Adrenal gland (tissue), 5 donors: ENCODE measurements around the gene TPK1.

Experiments used
- POLR2A ChIP-seq, 2 donors: fragments of 450-650 bp; IDR thresholded peaks; one replicate each; pipeline ENCODE4 v1.6.1; 2017; ENCODE audit warnings: antibody characterized with exemption in 2 of 2, mild to moderate bottlenecking in 2 of 2, moderate library complexity in 1 of 2
- TF ChIP-seq, protein P1 (sequence below), 6 experiments: fragments of 450-650 bp in 4 of 6; fragments of 200-600 bp in 2 of 6; sonication (generic) in 1 of 6; IDR thresholded peaks; 1 replicate in 5 of 6; 2 replicates in 1 of 6; pipeline versions ENCODE4 v1.5.1 to v1.8.0; 2016 to 2021; ENCODE audit warnings: antibody characterized with exemption in 6 of 6, mild to moderate bottlenecking in 2 of 6, moderate library complexity in 1 of 6
- donor health status: DM: no; HTN: no; CAD: no.

DNA sequence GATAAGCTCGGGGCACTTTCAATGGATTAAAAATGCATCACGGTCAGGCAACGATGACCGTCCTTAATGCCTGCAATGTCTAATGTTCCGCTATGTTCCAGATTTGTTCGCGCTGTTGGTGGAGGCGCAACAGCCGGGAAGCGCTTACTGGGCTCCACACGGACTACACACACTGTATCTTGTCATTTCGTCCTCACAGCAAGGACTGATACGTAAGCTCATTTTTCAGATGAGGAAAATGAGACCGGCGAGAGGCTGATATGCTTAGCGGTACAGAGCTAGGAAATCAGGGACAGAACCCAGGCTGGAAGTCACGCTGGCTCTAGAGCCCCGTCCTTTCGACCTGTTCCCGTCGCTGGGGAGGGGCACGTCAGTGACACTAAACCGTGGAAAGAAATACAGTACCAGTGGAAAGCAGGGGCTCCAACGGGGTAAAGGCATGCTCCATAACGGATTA lies 670 bp downstream of the TPK1 start:
- TF ChIP-seq, protein P1, sequence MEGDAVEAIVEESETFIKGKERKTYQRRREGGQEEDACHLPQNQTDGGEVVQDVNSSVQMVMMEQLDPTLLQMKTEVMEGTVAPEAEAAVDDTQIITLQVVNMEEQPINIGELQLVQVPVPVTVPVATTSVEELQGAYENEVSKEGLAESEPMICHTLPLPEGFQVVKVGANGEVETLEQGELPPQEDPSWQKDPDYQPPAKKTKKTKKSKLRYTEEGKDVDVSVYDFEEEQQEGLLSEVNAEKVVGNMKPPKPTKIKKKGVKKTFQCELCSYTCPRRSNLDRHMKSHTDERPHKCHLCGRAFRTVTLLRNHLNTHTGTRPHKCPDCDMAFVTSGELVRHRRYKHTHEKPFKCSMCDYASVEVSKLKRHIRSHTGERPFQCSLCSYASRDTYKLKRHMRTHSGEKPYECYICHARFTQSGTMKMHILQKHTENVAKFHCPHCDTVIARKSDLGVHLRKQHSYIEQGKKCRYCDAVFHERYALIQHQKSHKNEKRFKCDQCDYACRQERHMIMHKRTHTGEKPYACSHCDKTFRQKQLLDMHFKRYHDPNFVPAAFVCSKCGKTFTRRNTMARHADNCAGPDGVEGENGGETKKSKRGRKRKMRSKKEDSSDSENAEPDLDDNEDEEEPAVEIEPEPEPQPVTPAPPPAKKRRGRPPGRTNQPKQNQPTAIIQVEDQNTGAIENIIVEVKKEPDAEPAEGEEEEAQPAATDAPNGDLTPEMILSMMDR (IDR thresholded peaks at IDR 0.05), result peak in 1 of 6 experiments; percentile 8
- peak in 1 of 2 donors; percentile 13 for TF ChIP-seq POLR2A (IDR thresholded peaks at IDR 0.05)
